Measurements from ENCODE around the gene OR7D4.
"Not testable (repeated sequence)": the region's sequence is repeated elsewhere in the genome, so short reads cannot be mapped to it uniquely, and the experiment has no call there.

Gene OR7D4

GRCh38 chr19:9219489-9219888, at the start of gene OR7D4:
Gene OR7D4 (minus strand): TSS chr19:9219589. CDS start chr19:9214837, 4,752 bp downstream.
- ATAC-seq = no peak

GRCh38 chr19:9251236-9251635, 31.8 kb upstream of the OR7D4 start:
- no peak for ATAC-seq

GRCh38 chr19:9250630-9251029, 31.2 kb upstream of the OR7D4 start, which contains the start of gene OR7E24:
Gene OR7E24 (plus strand): TSS chr19:9250930. CDS start chr19:9251044, 114 bp downstream.
- ATAC-seq = no peak

GRCh38 chr19:9205501-9206113, 13.8 kb downstream of the OR7D4 start:
- ATAC-seq = peak in 1 of 2 donors; percentile 45

GRCh38 chr19:9198044-9198443, 21.3 kb downstream of the OR7D4 start:
- ATAC-seq = not testable (repeated sequence)

GRCh38 chr19:9189535-9189934, 29.9 kb downstream of the OR7D4 start:
- no peak for ATAC-seq

GRCh38 chr19:9187191-9187590, 32.2 kb downstream of the OR7D4 start:
- no peak for ATAC-seq

GRCh38 chr19:9183000-9183399, 36.4 kb downstream of the OR7D4 start:
- no peak for ATAC-seq

- ATAC-seq = no peak
Observed at GRCh38 chr19:9178901-9179300, 40.5 kb downstream of the OR7D4 start, which contains the start of gene OR7D2. Gene OR7D2 (plus strand): TSS chr19:9178979. CDS start chr19:9185782, 6,803 bp downstream.

GRCh38 chr19:9175326-9175725, 44.1 kb downstream of the OR7D4 start:
- no peak for ATAC-seq

GRCh38 chr19:9171393-9171991, 47.9 kb downstream of the OR7D4 start:
- no peak for ATAC-seq

- ATAC-seq = no peak
Observed at GRCh38 chr19:9166846-9167245, 52.5 kb downstream of the OR7D4 start.

GRCh38 chr19:9165261-9165660, 54.1 kb downstream of the OR7D4 start:
- ATAC-seq = no peak

GRCh38 chr19:9161427-9161826, 58.0 kb downstream of the OR7D4 start:
- no peak for ATAC-seq

All from activated CD4-positive, CD25-positive, alpha-beta regulatory T cell treated with anti-CD3 and anti-CD28 coated beads, Interleukin-2, amount 50 U/mL, for 24 hours (primary cell).